Stimulated activated naive CD8-positive, alpha-beta T cell treated with anti-CD3 and anti-CD28 coated beads, Interleukin-15, Interleukin-2, amounts not matched to agents 100 U/mL and 50 U/mL, for 24 hours (primary cell): Measurements from ENCODE around the gene MTF2.
"Not testable (repeated sequence)": the region's sequence is repeated elsewhere in the genome, so short reads cannot be mapped to it uniquely, and the experiment has no call there.

Experiments
- ATAC-seq: fragments of 150-1000 bp; cut with Tn5 transposase; one replicate; pipeline ENCODE4 v1.10.0; 2021
- DNase-seq: peaks from one replicate; pipeline ENCODE4 v3.0.0; 2021

MTF2 gene

GRCh38 chr1:93078986-93079654 is at the start of gene MTF2:
Gene MTF2 (plus strand): TSS chr1:93079283. CDS start chr1:93079527, 244 bp downstream.
- peak; percentile 97 for ATAC-seq
- peak; percentile 96 for DNase-seq

GRCh38 chr1:93029317-93029716 is 49.8 kb upstream of the MTF2 start:
- no peak for DNase-seq

GRCh38 chr1:93030191-93030590 is 48.9 kb upstream of the MTF2 start:
- not testable (repeated sequence) for ATAC-seq, DNase-seq

More at GRCh38 chr1:93029317-93029716, 49.8 kb upstream of the MTF2 start:
- peak; percentile 71 for ATAC-seq

- no peak for ATAC-seq
Observed at GRCh38 chr1:93031711-93032110, 47.4 kb upstream of the MTF2 start.

GRCh38 chr1:93033029-93033428 is 46.1 kb upstream of the MTF2 start:
- ATAC-seq (no peak), DNase-seq (no peak)

More at GRCh38 chr1:93031711-93032110, 47.4 kb upstream of the MTF2 start:
- no peak for DNase-seq

- DNase-seq: no peak
- peak; percentile 69 for ATAC-seq
Observed at GRCh38 chr1:93033785-93034184, 45.3 kb upstream of the MTF2 start.

GRCh38 chr1:93034397-93034796 is 44.7 kb upstream of the MTF2 start:
- ATAC-seq (no peak), DNase-seq (no peak)

GRCh38 chr1:93036672-93037071 is 42.4 kb upstream of the MTF2 start:
- no peak for ATAC-seq
- no peak for DNase-seq

GRCh38 chr1:93042187-93043056 is 36.7 kb upstream of the MTF2 start:
- peak; percentile 97 for ATAC-seq
- no peak for DNase-seq

GRCh38 chr1:93043057-93043557 is 36.0 kb upstream of the MTF2 start:
- ATAC-seq (no peak), DNase-seq (no peak)

GRCh38 chr1:93047618-93048017 is 31.5 kb upstream of the MTF2 start:
- ATAC-seq: no peak

GRCh38 chr1:93051961-93052360 is 27.1 kb upstream of the MTF2 start:
- DNase-seq (no peak), ATAC-seq (no peak)

More at GRCh38 chr1:93047618-93048017, 31.5 kb upstream of the MTF2 start:
- no peak for DNase-seq

- DNase-seq: no peak
- ATAC-seq: no peak
Observed at GRCh38 chr1:93056214-93056613, 22.9 kb upstream of the MTF2 start.

GRCh38 chr1:93056649-93057048 is 22.4 kb upstream of the MTF2 start:
- DNase-seq: no peak
- ATAC-seq: no peak

- ATAC-seq: peak; percentile 86
Observed at GRCh38 chr1:93061895-93062792, 16.9 kb upstream of the MTF2 start.

GRCh38 chr1:93076268-93076667 is 2.8 kb upstream of the MTF2 start:
- DNase-seq (no peak), ATAC-seq (no peak)

More at GRCh38 chr1:93061895-93062792, 16.9 kb upstream of the MTF2 start:
- peak; percentile 27 for DNase-seq

GRCh38 chr1:93078203-93078602 is 880 bp upstream of the MTF2 start:
- DNase-seq (no peak), ATAC-seq (no peak)

GRCh38 chr1:93078638-93078985 is 471 bp upstream of the MTF2 start:
- ATAC-seq: no peak

GRCh38 chr1:93079685-93080141 is 630 bp downstream of the MTF2 start:
- DNase-seq (peak; percentile 54), ATAC-seq (no peak)

More at GRCh38 chr1:93078638-93078985, 471 bp upstream of the MTF2 start:
- no peak for DNase-seq

GRCh38 chr1:93080179-93080823 is 1.2 kb downstream of the MTF2 start:
- DNase-seq (no peak), ATAC-seq (peak; percentile 45)

GRCh38 chr1:93081716-93082115 is 2.6 kb downstream of the MTF2 start:
- ATAC-seq (no peak), DNase-seq (no peak)
